RKO (cell line): Measurements from ENCODE around the gene CD247.
"Not testable (repeated sequence)": the region's sequence is repeated elsewhere in the genome, so short reads cannot be mapped to it uniquely, and the experiment has no call there.

Experiments
- DNase-seq: peaks from one replicate; pipeline ENCODE4 v3.0.0-alpha.2; 2016; ENCODE audit warnings: low spot score

CD247 gene

GRCh38 chr1:167518331-167518700, at the start of gene CD247:
CD247 (minus strand) TSS chr1:167518529; CDS start chr1:167518465, 64 bp downstream.
- no peak for DNase-seq

- no peak for DNase-seq
These were observed 49.3 kb upstream of the CD247 start for GRCh38 chr1:167567663-167568062.

- DNase-seq = no peak
These were observed 48.4 kb upstream of the CD247 start for GRCh38 chr1:167566766-167567165.

- no peak for DNase-seq
These were observed 47.6 kb upstream of the CD247 start for GRCh38 chr1:167565922-167566321.

GRCh38 chr1:167564612-167565270, 46.4 kb upstream of the CD247 start:
- peak; percentile 36 for DNase-seq

- DNase-seq = peak; percentile 22
These were observed 45.4 kb upstream of the CD247 start for GRCh38 chr1:167563579-167564246.

- no peak for DNase-seq
These were observed 44.4 kb upstream of the CD247 start for GRCh38 chr1:167562702-167563101.

GRCh38 chr1:167561753-167562152, 43.4 kb upstream of the CD247 start:
- no peak for DNase-seq

- DNase-seq = peak; percentile 78
These were observed 37.8 kb upstream of the CD247 start for GRCh38 chr1:167555971-167556714.

- not testable (repeated sequence) for DNase-seq
These were observed 36.7 kb upstream of the CD247 start for GRCh38 chr1:167555072-167555471.

- no peak for DNase-seq
These were observed 35.9 kb upstream of the CD247 start for GRCh38 chr1:167554028-167554779.

- peak; percentile 95 for DNase-seq
These were observed 35.1 kb upstream of the CD247 start, which contains the start of gene CREG1 for GRCh38 chr1:167553136-167554027. CREG1 (minus strand) TSS chr1:167553762.

- peak; percentile 34 for DNase-seq
These were observed 33.0 kb upstream of the CD247 start for GRCh38 chr1:167551362-167551761.

- no peak for DNase-seq
These were observed 30.0 kb upstream of the CD247 start for GRCh38 chr1:167548059-167548932.

GRCh38 chr1:167546935-167547334, 28.6 kb upstream of the CD247 start:
- no peak for DNase-seq

- DNase-seq = no peak
These were observed 27.0 kb upstream of the CD247 start for GRCh38 chr1:167545349-167545748.

- no peak for DNase-seq
These were observed 26.2 kb upstream of the CD247 start for GRCh38 chr1:167544447-167545093.

GRCh38 chr1:167543199-167543990, 25.1 kb upstream of the CD247 start:
- no peak for DNase-seq
